Fibroblast of skin of abdomen (primary cell): Measurements from ENCODE around the gene NUMB. TPM values are rescaled to one million over a fixed set of nuclear protein-coding genes. Genes with fewer than 3 reads are reported as not detected.
A peak's percentile ranks its signal among the peaks of the same experiment; 100 is the strongest.

Experiments
- DNase-seq: peaks from one replicate; pipeline ENCODE4 v3.0.0-alpha.2; 2013
- polyA plus RNA-seq, 2 experiments: library from polyadenylated mRNA; unstranded; fragments of 120-200 nt; gene quantifications; one replicate each; pipeline ENCODE4 v1.2.1, GENCODE V29; 2013; ENCODE audit not compliant: insufficient read length in 2 of 2

NUMB gene
- 43.9 TPM for polyA plus RNA-seq (2013, experiment 1 of 2; ENCODE audit: insufficient read length)
- 43.6 TPM for polyA plus RNA-seq (2013, experiment 2 of 2; ENCODE audit: insufficient read length)

GRCh38 chr14:73458183-73458976, at the start of gene NUMB:
TSS of gene NUMB (minus strand) at chr14:73458546. CDS start at chr14:73355751, 102,795 bp downstream.
- peak; percentile 100 for DNase-seq

GRCh38 chr14:73503648-73504047, 45.3 kb upstream of the NUMB start:
- peak; percentile 65 for DNase-seq

GRCh38 chr14:73502017-73502619, 43.8 kb upstream of the NUMB start:
- no peak for DNase-seq

DNA sequence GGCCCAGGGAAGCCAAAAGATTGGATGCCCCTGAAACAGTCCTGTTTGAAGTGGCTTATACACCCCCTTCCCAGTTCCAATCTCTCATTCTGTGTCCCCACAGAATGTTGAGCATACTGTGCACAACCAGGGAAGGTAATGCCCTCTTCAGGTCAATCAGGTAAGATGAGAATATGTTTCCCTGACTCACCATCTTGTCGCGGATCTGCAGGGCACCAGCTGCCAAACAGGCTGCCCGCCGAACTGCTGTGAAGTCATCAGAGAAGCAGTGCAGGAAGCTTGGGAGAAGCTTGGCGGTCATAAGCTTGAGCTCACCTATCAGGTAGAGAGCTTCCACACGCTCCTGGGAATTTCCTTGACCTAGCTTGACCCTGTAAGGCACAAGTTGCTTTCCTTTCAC, 42.0 kb upstream of the NUMB start:
- DNase-seq, result no peak

- DNase-seq, result no peak
Observed at GRCh38 chr14:73494593-73494992, 36.2 kb upstream of the NUMB start.

GRCh38 chr14:73492670-73493069, 34.3 kb upstream of the NUMB start:
- no peak for DNase-seq

DNA sequence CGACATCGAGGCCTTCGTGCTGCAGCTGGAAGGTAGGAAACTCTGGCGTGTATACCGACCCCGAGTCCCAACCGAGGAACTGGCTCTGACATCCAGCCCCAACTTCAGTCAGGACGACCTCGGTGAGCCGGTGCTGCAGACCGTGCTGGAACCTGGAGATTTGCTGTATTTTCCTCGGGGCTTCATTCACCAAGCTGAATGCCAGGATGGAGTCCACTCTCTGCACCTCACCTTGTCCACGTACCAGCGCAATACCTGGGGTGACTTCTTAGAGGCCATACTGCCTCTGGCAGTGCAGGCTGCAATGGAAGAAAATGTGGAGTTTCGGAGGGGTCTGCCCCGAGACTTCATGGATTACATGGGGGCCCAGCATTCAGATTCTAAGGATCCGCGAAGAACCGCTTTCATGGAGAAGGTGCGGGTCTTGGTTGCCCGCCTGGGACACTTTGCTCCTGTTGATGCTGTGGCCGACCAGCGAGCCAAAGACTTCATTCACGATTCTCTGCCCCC, 33.8 kb upstream of the NUMB start:
- no peak for DNase-seq

- peak; percentile 48 for DNase-seq
Observed at GRCh38 chr14:73491256-73492042, 33.1 kb upstream of the NUMB start.

DNA sequence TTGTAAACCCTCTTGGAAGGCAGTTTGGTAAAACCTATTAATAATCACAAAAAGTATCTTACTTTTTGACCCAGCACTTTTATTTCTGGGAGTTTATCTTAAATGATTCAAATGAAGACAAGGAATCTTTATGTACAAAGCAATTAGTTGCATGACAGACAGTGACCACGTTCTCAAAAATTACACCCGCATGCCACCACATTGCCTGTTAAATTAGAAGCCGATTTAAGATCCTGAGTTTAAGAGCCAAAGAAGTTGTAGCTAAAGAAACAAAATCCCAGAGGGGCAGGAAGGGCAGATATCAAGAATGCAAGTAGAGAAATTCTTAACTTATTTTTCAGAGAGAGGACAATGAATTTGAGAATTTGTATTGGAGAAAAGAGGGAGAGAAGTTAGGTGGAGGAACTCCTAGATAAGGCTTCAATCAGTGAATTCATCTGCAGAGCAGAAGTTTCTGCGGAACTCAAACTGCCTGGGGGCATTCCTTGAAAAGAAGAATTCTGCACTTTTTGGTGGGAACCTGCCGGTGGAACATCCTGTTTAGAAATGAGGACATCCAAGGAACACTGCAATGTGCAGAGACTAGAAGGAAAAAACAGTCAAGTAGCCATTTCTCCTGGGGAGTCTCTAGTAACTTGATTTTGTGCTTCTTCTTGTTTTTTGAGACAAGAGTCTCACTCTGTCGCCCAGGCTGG, 31.3 kb upstream of the NUMB start:
- DNase-seq, result no peak

GRCh38 chr14:73478684-73479083, 20.3 kb upstream of the NUMB start:
- DNase-seq, result no peak

GRCh38 chr14:73477618-73478266, 19.4 kb upstream of the NUMB start:
- DNase-seq, result no peak

GRCh38 chr14:73476451-73476931, 18.1 kb upstream of the NUMB start:
- no peak for DNase-seq

GRCh38 chr14:73474952-73475351, 16.6 kb upstream of the NUMB start:
- no peak for DNase-seq

DNA sequence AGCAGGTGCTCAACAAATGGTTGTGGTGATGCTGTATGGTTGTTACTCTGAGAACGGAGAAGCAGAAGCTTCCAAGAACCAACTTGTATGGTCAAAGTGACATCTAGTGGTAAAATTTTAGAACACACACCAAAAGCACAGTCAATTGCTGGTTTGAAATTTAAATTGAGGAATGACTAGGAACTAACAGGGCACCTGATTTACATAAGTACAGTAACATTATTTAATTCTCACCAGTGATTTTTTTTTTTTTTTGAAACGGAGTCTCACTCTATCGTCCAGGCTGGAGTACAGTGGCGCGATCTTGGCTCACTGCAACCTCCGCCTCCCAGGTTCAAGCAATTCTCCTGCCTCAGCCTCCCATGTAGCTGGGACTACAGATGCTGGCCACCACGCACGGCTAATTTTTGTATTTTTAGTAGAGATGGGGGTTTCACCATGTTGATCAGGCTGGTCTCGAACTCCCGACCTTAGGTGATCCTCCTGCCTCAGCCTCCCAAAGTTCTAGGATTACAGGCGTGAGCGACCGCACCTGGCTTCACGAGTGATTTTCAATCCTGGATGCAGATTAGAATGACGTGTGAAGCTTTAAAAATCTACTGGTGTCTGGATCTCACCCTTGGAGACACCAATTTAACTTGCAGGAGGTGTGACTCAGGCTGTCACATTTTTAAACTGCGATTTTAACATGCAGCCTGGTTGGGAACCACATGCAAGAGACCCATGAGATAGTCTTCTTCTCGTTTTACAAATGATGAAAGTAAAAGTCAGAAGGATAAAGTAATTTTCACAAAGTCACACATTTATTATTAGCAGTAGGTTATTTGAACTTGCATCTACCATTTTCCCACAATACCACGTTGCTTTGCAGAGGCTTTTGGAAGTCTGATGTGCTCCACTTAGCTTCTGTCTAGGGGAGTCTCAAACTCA, 14.1 kb upstream of the NUMB start:
- peak; percentile 67 for DNase-seq

- DNase-seq, result no peak
Observed at GRCh38 chr14:73471582-73472184, 13.3 kb upstream of the NUMB start.

DNA sequence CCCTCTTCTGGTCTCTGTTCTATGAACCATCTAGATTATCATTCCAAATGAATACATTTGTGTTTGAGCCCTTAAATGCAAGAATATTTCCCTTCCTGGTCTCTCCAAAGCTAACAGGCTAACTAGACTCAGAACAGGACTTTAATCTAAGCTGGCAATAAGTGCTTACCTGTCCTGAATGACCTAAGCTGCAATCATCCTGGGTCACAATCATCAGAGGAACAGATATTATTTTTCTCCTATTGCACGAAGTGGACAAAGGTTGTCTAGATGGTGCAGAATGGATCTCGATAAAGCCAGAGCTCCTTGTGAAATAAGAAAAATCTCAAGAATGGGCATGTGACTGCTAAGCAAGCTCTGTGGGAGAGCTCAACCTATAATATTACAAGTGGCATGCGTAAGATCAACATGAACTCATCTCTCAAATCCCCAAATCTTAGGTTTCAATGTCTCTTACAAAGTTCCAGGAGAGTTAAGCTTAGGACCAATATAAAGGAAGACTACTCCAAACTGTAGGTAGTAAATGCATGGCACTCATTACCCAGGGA, 10.6 kb upstream of the NUMB start:
- DNase-seq, result no peak

DNA sequence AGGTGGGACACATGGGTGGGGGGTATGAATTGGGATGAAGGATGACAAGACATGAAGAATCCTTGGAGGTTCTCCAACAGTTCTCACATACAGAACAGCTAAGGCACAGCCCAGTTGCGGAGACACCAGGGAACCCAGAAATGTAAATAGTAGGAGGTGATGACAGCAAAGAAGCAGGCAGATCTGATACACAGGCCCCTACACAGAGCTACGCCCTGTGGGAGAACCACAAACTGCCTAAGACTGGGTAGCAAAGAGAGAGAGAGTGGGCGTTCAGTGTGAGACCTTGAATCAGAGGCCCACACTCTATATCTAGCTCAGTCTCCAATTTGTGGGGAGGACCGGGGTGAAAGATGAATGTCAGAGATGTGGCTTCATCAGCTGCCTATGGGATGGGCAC, 9.5 kb upstream of the NUMB start:
- DNase-seq, result peak; percentile 54

DNA sequence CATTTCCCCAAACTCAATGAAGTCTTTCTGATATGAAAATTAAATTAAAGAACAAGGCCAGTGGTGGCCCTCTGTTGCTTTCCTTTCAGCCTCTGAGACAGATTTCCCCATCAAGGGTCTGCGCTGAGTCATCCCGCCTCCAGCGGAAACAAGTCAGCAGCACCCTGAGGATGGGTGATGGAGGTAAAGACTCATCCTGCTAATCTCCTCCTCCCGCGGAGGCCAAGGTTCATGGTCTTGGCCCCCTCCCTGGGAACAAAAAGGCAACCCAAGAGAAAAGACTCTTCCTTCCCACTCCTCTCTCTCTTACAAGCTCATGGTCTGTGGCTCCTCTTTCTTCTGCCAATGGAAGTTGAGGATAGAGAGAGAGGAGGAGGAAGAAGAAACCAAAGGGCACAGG, 9.0 kb upstream of the NUMB start:
- peak; percentile 25 for DNase-seq

DNA sequence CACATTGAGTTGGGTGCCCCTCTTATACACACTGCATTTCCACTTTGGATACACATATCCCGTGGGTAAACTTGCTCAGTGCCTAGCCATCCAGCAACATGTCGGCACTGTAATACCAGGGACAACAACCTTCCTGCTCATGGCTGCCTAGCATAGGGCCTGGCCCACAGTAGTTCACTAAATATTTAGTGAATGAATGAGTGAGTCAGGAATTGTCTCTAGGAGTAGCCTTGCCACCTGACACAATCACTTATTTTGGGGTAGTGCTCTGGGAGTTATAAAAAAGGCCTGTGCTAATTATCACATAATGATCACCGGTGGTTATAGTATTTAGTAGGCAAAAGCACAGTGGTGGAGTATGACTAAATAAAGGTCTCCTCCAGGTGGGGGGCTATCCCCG, 8.5 kb upstream of the NUMB start:
- DNase-seq, result no peak
